Right lobe of liver (tissue), 6 donors: ENCODE results near the gene ASAP3. TPM values are rescaled to one million over a fixed set of nuclear protein-coding genes. Genes with fewer than 3 reads are reported as not detected.

Source experiments
- ATAC-seq, 4 donors: fragments of 200-7000 bp; cut with Tn5 transposase; one replicate each; pipeline ENCODE4 v1.9.1; 2020; ENCODE audit warnings: mild to moderate bottlenecking in 4 of 4, moderate library complexity in 4 of 4
- DNase-seq, 3 donors: peaks; one replicate each; pipeline ENCODE4 v3.0.0-alpha.2; 2020
- H3K27ac ChIP-seq, 3 donors: fragments of 200-600 bp; one replicate each; pipeline ENCODE4 v1.8.0; 2022
- H3K27me3 ChIP-seq, 2 donors: fragments of 200-600 bp; one replicate each; pipeline ENCODE4 v1.8.0; 2022
- H3K36me3 ChIP-seq, 4 donors: fragments of 200-600 bp; sonication (generic) in 1 of 4; one replicate each; pipeline versions ENCODE4 v1.5.1 to v1.8.0; 2017 to 2022; ENCODE audit warnings: control low read depth in 1 of 4
- H3K4me1 ChIP-seq, 4 donors: fragments of 200-600 bp; sonication (generic) in 1 of 4; one replicate each; pipeline versions ENCODE4 v1.5.1 to v1.8.0; 2017 to 2022; ENCODE audit warnings: control low read depth in 1 of 4
- H3K4me3 ChIP-seq, 3 donors: fragments of 200-600 bp; one replicate each; pipeline ENCODE4 v1.8.0; 2022
- H3K9me3 ChIP-seq, 4 donors: fragments of 200-600 bp; sonication (generic) in 1 of 4; one replicate each; pipeline versions ENCODE4 v1.5.1 to v1.8.0; 2017 to 2022; ENCODE audit warnings: control low read depth in 1 of 4
- POLR2A ChIP-seq: fragments of 450-650 bp; IDR thresholded peaks from one replicate; pipeline ENCODE4 v1.6.1; 2017; ENCODE audit warnings: antibody characterized with exemption, mild to moderate bottlenecking
- WGBS: methylation state at CpG from one replicate; pipeline ENCODE4 v1.1.6; 2018; ENCODE audit warnings: low coverage, low lambda C conversion rate; ENCODE audit not compliant: insufficient coverage; ENCODE audit errors: missing lambda C conversion rate; 5-methylcytosine and 5-hydroxymethylcytosine counted together
- intact Hi-C, 2 donors: fragments of 100-400 bp; cut with DNase I; formaldehyde crosslinking; loops; one replicate each; pipeline versions ENCODE4 v1.11.2 to v1.14.1; 2022
- total RNA-seq, 6 experiments: library from RNA; depleted of rRNA in 2 of 6; stranded (reverse); fragments of >200 nt in 2 of 6; fragmentation: NEBNext Ultra II Directional in 3 of 6; extraction: Animal tissue kit (Norgen Biotek cat#: 25700) in 3 of 6; gene quantifications; one replicate each; pipeline versions ENCODE4 v1.1.0 to v1.2.4, GENCODE V29; 2016 to 2023
- TF ChIP-seq, protein P1 (sequence below), 4 donors: fragments of 200-600 bp in 3 of 4; fragments of 450-650 bp in 1 of 4; IDR thresholded peaks; one replicate each; pipeline versions ENCODE4 v1.5.1 to v1.8.0; 2016 to 2022; ENCODE audit warnings: antibody characterized with exemption in 4 of 4, mild to moderate bottlenecking in 2 of 4
- donor health status: DM: no; HTN: yes; CAD: no.
- donor health status: DM: no; HTN: no; CAD: no.
- donor health status: DM: no; HTN: no; CAD: no.
- donor health status: DM: no; HTN: yes; CAD: no.
- donor health status: DM: no; HTN: yes; CAD: no.

Gene ASAP3
- total RNA-seq, 6 experiments from 2014 or later: 12.3 to 22.1 (median 16.6) TPM

DNA sequence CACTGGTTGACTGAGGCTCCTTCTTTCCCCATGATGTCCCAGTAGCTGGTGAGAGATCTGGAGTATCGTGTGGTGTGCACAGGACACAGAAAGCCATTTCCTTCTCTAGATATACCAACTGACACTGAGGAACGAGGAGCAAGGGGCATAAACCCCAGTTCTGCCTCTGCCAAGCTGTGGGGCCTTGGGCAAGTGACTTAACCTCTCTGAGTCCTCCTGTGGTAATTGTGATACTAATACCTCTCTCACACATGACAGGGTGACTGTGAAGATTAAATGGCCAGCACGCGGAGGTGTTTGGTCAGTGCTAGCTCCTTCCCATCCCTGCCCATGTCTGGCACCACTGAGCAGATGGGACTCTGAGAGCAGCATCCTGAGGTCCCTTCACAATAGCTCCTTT, 33.1 kb downstream of the ASAP3 start:
- Histone ChIP-seq H3K4me3 (no peak overlapping the region), H3K9me3 (no peaks in the 10 kb centered on the region), H3K27ac (peak overlapping the region in 1 of 3 donors; percentile 49), H3K4me1 (peaks cover 0 to 54% (median 8%) of the 10 kb centered on the region in 4 donors), H3K27me3 (no peaks in the 10 kb centered on the region), H3K36me3 (peaks cover 0 to 5% (median 0%) of the 10 kb centered on the region in 4 donors)
- ATAC-seq (no peak), DNase-seq (no peak)
- no CpG with 5 or more reads among the region's 4 CpGs for WGBS
- no peak for TF ChIP-seq POLR2A
- TF ChIP-seq, protein P1, sequence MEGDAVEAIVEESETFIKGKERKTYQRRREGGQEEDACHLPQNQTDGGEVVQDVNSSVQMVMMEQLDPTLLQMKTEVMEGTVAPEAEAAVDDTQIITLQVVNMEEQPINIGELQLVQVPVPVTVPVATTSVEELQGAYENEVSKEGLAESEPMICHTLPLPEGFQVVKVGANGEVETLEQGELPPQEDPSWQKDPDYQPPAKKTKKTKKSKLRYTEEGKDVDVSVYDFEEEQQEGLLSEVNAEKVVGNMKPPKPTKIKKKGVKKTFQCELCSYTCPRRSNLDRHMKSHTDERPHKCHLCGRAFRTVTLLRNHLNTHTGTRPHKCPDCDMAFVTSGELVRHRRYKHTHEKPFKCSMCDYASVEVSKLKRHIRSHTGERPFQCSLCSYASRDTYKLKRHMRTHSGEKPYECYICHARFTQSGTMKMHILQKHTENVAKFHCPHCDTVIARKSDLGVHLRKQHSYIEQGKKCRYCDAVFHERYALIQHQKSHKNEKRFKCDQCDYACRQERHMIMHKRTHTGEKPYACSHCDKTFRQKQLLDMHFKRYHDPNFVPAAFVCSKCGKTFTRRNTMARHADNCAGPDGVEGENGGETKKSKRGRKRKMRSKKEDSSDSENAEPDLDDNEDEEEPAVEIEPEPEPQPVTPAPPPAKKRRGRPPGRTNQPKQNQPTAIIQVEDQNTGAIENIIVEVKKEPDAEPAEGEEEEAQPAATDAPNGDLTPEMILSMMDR (IDR thresholded peaks at IDR 0.05): no peak
- intact Hi-C loops: no loop called here

DNA sequence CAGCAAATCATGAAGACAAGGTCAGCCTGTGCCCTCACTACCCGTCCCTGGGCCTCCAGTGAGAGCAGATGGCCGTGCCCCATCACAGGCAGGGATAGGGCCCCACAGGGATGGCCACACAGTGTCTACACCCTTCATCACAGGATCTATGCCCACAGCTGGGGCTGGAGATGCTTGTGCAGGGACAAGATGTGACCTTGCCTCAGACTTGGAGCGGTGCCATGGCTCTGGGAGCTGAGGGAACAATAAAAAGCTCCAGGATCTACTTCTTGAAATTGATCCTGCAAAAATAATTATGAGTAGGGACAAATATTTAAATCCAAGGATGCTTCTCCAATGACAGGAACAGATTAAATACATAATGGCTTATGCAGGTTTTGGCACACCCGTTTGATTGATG, 34.0 kb downstream of the ASAP3 start:
- Histone ChIP-seq H3K27me3 (no peaks in the 10 kb centered on the region), H3K4me3 (no peak overlapping the region), H3K27ac (no peak overlapping the region), H3K36me3 (peaks cover 0 to 5% (median 0%) of the 10 kb centered on the region in 4 donors), H3K4me1 (peaks cover 0 to 59% (median 10%) of the 10 kb centered on the region in 4 donors), H3K9me3 (no peaks in the 10 kb centered on the region)
- no peak for TF ChIP-seq POLR2A
- TF ChIP-seq, protein P1 (IDR thresholded peaks at IDR 0.05): no peak
- intact Hi-C loops: no loop called here
- ATAC-seq: peak in 2 of 4 donors; percentile 13 to 17
- DNase-seq: peak in 1 of 3 donors; percentile 40
- 80% methylated on average over 2 of the region's 4 CpGs for WGBS

DNA sequence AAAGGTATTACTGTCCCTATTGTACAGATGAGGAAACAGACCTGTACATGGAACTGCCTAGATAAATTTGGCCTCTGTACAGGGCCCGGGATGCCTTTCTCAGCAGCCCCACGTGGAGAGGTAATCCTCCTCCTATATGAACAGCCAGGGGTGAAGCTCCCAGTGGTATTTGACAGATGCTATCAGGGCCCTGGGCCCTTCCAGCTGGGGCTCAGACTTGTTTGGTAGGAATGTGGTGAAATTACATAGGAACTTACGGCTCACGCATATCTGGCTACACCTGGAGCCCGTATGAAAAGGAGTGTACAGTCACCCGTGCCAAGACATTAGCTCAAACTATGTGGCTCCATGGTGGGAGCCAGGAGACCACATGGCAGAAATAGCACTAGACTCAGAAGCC, 34.7 kb downstream of the ASAP3 start:
- ATAC-seq (no peak), DNase-seq (no peak)
- Histone ChIP-seq H3K9me3 (no peaks in the 10 kb centered on the region), H3K27me3 (no peaks in the 10 kb centered on the region), H3K36me3 (peaks cover 0 to 5% (median 0%) of the 10 kb centered on the region in 4 donors), H3K4me1 (peaks cover 0 to 60% (median 10%) of the 10 kb centered on the region in 4 donors), H3K27ac (no peak overlapping the region), H3K4me3 (no peak overlapping the region)
- intact Hi-C loops: no loop called here
- TF ChIP-seq POLR2A: no peak
- TF ChIP-seq, protein P1 (IDR thresholded peaks at IDR 0.05): no peak
- 80% methylated on average over 1 of the region's 6 CpGs for WGBS

DNA sequence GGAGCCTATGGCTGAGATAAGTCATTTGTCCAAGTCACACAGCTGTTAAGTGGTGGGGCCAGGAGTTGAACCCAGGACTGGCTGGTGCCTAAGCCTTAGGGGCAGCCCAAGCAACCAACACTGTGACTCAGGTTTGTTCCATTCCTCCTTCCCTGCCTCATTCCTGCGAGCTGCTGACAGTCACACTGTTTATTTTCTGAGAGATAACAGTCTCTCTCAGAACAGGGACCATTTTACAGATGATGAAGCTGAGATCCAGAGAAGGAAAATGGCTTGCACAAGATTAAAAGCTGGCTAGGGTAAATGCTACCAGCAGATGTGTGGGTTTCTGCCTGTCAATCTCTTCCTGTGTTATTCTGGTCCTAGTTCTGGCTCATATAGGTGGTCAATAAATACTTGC, 35.1 kb downstream of the ASAP3 start:
- intact Hi-C loops: no loop called here
- peaks cover 0 to 5% (median 0%) of the 10 kb centered on the region in 4 donors for H3K36me3 ChIP-seq
- ATAC-seq: no peak
- WGBS: 50% methylated on average over 1 of the region's 1 CpG
- H3K4me1 ChIP-seq: peaks cover 0 to 58% (median 10%) of the 10 kb centered on the region in 4 donors
- no peaks in the 10 kb centered on the region for H3K9me3 ChIP-seq
- no peak for DNase-seq
- H3K4me3 ChIP-seq: no peak overlapping the region
- H3K27me3 ChIP-seq: no peaks in the 10 kb centered on the region
- H3K27ac ChIP-seq: no peak overlapping the region
- TF ChIP-seq, protein P1 (IDR thresholded peaks at IDR 0.05): no peak
- no peak for TF ChIP-seq POLR2A
